ENCODE measurements around the gene CD8A. TPM values are rescaled to one million over a fixed set of nuclear protein-coding genes. Genes with fewer than 3 reads are reported as not detected.
A peak's percentile ranks its signal among the peaks of the same experiment; 100 is the strongest.

The CD8A gene
- polyA plus RNA-seq, 1 of the 3 experiments (the other 2 are of a cell fraction), result 0.05 TPM

- Histone ChIP-seq H3K4me3 (ENCODE audit: low read depth in 2 of 2, low read length in 1 of 2) (peak overlapping the region in 1 of 2 experiments; percentile 10; a peak in 1 of 4 replicates), H2AFZ (ENCODE audit: low read depth) (no peak overlapping the region), H3K36me3 (replicated peaks in 1 of 2; ENCODE audit: control insufficient read depth in 1 of 2, insufficient read depth in 2 of 2, low read length in 1 of 2) (no peaks in the 10 kb centered on the region), H3K27me3 (ENCODE audit: insufficient read depth) (peaks cover 39% of the 10 kb centered on the region), H3F3A (replicated peaks; ENCODE audit: insufficient read depth) (no peaks in the 10 kb centered on the region), H3K79me2 (ENCODE audit: insufficient read depth) (no peaks in the 10 kb centered on the region), H3K9ac (no peak overlapping the region), H3K27ac (ENCODE audit: low read depth in 2 of 2, low read length in 1 of 2) (no peak overlapping the region), H3K9me3 (no peaks in the 10 kb centered on the region), H4K20me1 (ENCODE audit: insufficient read depth) (no peaks in the 10 kb centered on the region), H3K4me1 (ENCODE audit: control insufficient read depth in 1 of 2, insufficient read depth in 2 of 2, low read depth in 1 of 2, low read length in 1 of 2) (peaks cover 0 to 5% of the 10 kb centered on the region in 2 experiments; a peak in 1 of 4 replicates), H3K4me2 (no peak overlapping the region), H3K9me2 (no peaks in the 10 kb centered on the region)
- ChIA-PET POLR2A (no interaction called here), CTCF (interaction anchor here (2.3 kb wide), 1 partner anchor 18 kb away, joined by 11 read pairs; no protein-coding TSS in a partner anchor)
- TF ChIP-seq, protein P1, sequence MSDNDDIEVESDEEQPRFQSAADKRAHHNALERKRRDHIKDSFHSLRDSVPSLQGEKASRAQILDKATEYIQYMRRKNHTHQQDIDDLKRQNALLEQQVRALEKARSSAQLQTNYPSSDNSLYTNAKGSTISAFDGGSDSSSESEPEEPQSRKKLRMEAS (IDR thresholded peaks at IDR 0.05; ENCODE audit: low read depth), result no peak
- TF ChIP-seq, protein P2, sequence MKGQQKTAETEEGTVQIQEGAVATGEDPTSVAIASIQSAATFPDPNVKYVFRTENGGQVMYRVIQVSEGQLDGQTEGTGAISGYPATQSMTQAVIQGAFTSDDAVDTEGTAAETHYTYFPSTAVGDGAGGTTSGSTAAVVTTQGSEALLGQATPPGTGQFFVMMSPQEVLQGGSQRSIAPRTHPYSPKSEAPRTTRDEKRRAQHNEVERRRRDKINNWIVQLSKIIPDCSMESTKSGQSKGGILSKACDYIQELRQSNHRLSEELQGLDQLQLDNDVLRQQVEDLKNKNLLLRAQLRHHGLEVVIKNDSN (IDR thresholded peaks at IDR 0.05; ENCODE audit: borderline replicate concordance, low read depth), result no peak
- no peak for TF ChIP-seq GATA2 (CRISPR knock-in tag; IDR thresholded peaks at IDR 0.05)
- TF ChIP-seq SMC3 (IDR thresholded peaks at IDR 0.05; ENCODE audit: low read depth, low read length), result no peak
- DNase-seq, result no peak
- 31% methylated on average over 16 of the region's 40 CpGs for WGBS (ENCODE audit: low lambda C conversion rate)
Measured at GRCh38 chr2:86790134-86790675, 508 bp downstream of the CD8A start.

DNA sequence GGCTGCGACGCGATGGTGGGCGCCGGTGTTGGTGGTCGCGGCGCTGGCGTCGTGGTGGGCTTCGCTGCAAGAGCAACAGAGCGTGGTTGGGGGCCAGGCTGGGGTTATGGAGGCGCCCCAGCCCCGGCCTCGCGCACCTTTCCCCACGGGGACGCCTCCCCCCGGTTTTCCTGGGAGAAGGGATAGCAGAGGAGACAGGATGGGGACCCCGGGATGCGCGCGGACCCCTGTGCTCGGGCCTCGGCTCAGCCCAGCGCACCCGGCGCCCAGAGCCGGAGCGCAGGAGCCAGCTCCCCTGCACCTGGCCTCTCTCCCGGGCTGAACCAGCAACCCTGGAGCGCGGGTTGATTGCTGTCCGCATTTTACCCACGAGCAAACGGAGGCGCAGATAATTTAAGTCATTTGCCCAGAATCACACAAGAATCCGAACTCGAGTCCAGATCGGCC, 1.0 kb downstream of the CD8A start:
- Histone ChIP-seq H3K9me2 (no peaks in the 10 kb centered on the region), H3K4me1 (ENCODE audit: control insufficient read depth in 1 of 2, insufficient read depth in 2 of 2, low read depth in 1 of 2, low read length in 1 of 2) (peaks cover 0 to 5% of the 10 kb centered on the region in 2 experiments; a peak in 1 of 4 replicates), H3K4me3 (ENCODE audit: low read depth in 2 of 2, low read length in 1 of 2) (no peak overlapping the region; a peak in 1 of 4 replicates), H3K79me2 (ENCODE audit: insufficient read depth) (no peaks in the 10 kb centered on the region), H3K9me3 (no peaks in the 10 kb centered on the region), H3K4me2 (no peak overlapping the region), H4K20me1 (ENCODE audit: insufficient read depth) (no peaks in the 10 kb centered on the region), H3K27me3 (ENCODE audit: insufficient read depth) (peaks cover 39% of the 10 kb centered on the region), H3K36me3 (replicated peaks in 1 of 2; ENCODE audit: control insufficient read depth in 1 of 2, insufficient read depth in 2 of 2, low read length in 1 of 2) (no peaks in the 10 kb centered on the region), H3K9ac (no peak overlapping the region), H3F3A (replicated peaks; ENCODE audit: insufficient read depth) (no peaks in the 10 kb centered on the region), H2AFZ (ENCODE audit: low read depth) (no peak overlapping the region), H3K27ac (ENCODE audit: low read depth in 2 of 2, low read length in 1 of 2) (no peak overlapping the region)
- ChIA-PET POLR2A (no interaction called here), CTCF (interaction anchor here (2.3 kb wide), 1 partner anchor 19 kb away, joined by 11 read pairs; no protein-coding TSS in a partner anchor)
- WGBS (ENCODE audit: low lambda C conversion rate), result 0% methylated on average over 2 of the region's 40 CpGs
- peak; percentile 62 for DNase-seq
- TF ChIP-seq MXI1 (IDR thresholded peaks at IDR 0.05; ENCODE audit: low read depth, low read length), result no peak
- TF ChIP-seq, protein P1 (IDR thresholded peaks at IDR 0.05; ENCODE audit: low read depth), result no peak
- no peak for TF ChIP-seq GABPA (IDR thresholded peaks at IDR 0.05; ENCODE audit: low read depth)
- TF ChIP-seq ZBTB33 (IDR thresholded peaks at IDR 0.05; ENCODE audit: borderline replicate concordance, low read depth), result no peak
- TF ChIP-seq SMC3 (IDR thresholded peaks at IDR 0.05; ENCODE audit: low read depth, low read length), result no peak
- TF ChIP-seq SIN3A (IDR thresholded peaks at IDR 0.05; ENCODE audit: borderline replicate concordance, low read depth, low read length), result no peak
- TF ChIP-seq TCF12 (IDR thresholded peaks at IDR 0.05), result no peak
